ENCODE data around the gene ABCA5. TPM values are rescaled to one million over a fixed set of nuclear protein-coding genes. Genes with fewer than 3 reads are reported as not detected.

The ABCA5 gene
- total RNA-seq, 1 experiment from 2014 or later = 13.3 TPM

DNA sequence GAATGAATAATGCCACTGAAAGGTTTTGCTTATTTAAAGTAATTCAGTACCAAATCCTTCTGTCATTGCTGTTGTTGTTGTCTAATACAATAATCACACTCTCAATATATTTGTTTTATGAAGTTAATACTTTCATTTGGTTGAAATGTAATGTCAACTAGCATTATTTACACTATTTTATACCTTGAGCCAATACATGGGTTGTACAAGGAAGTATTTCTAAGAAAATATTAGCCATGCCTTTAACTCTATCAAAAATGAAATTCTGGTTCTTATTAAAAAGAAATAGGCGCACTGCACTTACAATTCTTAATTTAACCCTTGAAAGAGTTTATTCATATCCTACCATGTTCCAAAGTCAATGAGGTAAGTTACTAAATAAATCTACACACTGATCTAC is 80.7 kb downstream of the ABCA5 start:
- CTCF ChIA-PET = no interaction called here
- no peaks in the 10 kb centered on the region for H3K27me3 ChIP-seq (ENCODE audit: control insufficient read depth, insufficient read depth, low read length)
- POLR2A ChIA-PET = no interaction called here
- in situ Hi-C loops (cut with HindIII; ENCODE audit: low pct_unique_long_range_greater_than_20kb, low sequenced_read_pairs) (no loop called here), intact Hi-C loops (cut with micrococcal nuclease; ENCODE audit: unreplicated experiment) (no loop called here)
- no peak overlapping the region for H3K4me3 ChIP-seq (ENCODE audit: low read depth in 2 of 2, low read length in 2 of 2)
- no peak overlapping the region for H3K27ac ChIP-seq (ENCODE audit: low read length)
- TF ChIP-seq, protein P1, sequence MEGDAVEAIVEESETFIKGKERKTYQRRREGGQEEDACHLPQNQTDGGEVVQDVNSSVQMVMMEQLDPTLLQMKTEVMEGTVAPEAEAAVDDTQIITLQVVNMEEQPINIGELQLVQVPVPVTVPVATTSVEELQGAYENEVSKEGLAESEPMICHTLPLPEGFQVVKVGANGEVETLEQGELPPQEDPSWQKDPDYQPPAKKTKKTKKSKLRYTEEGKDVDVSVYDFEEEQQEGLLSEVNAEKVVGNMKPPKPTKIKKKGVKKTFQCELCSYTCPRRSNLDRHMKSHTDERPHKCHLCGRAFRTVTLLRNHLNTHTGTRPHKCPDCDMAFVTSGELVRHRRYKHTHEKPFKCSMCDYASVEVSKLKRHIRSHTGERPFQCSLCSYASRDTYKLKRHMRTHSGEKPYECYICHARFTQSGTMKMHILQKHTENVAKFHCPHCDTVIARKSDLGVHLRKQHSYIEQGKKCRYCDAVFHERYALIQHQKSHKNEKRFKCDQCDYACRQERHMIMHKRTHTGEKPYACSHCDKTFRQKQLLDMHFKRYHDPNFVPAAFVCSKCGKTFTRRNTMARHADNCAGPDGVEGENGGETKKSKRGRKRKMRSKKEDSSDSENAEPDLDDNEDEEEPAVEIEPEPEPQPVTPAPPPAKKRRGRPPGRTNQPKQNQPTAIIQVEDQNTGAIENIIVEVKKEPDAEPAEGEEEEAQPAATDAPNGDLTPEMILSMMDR (IDR thresholded peaks at IDR 0.05) = no peak
- no peak for TF ChIP-seq REST (IDR thresholded peaks at IDR 0.05; ENCODE audit: insufficient read depth in 1 of 2, low read depth in 2 of 2, low read length in 1 of 2)
- no peak for TF ChIP-seq POLR2AphosphoS5 (IDR thresholded peaks at IDR 0.05; ENCODE audit: low read depth, low read length)
- TF ChIP-seq TCF7L2 (IDR thresholded peaks at IDR 0.05; ENCODE audit: low read depth, low read length) = no peak
- TF ChIP-seq SIN3A (IDR thresholded peaks at IDR 0.05; ENCODE audit: borderline replicate concordance, insufficient read depth, low read depth, low read length) = no peak
- no peaks in the 10 kb centered on the region for H3K9me3 ChIP-seq (ENCODE audit: control insufficient read depth, insufficient read depth, low read depth, low read length)
- BruUV-seq (replicated peaks) = no TSS peak
- no peaks in the 10 kb centered on the region for H3K4me1 ChIP-seq (ENCODE audit: control insufficient read depth, insufficient read depth, low read length)
- ATAC-seq (no peak), DNase-seq (ENCODE audit: low read depth, low spot score) (no peak)
- no peaks in the 10 kb centered on the region for H3K36me3 ChIP-seq (ENCODE audit: control insufficient read depth, insufficient read depth, low read length)

DNA sequence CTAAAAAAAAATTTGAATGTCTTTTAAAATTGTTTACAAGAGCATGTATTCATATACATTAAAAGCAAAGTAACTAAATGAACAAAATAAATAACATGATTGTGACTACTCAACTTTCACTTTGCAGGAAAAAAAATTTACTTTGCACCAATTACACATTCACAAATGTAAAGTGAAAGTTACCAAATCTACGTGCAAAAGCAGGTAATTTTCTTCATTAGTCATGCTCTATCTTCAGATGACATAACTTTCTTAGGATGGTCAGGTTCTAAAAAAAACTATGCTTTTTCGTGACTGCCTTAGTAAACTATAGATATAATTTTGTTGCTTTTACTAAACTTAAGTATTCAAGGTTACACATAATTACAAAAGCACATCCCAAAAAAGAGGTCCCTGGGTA is 81.3 kb downstream of the ABCA5 start:
- in situ Hi-C loops (cut with HindIII; ENCODE audit: low pct_unique_long_range_greater_than_20kb, low sequenced_read_pairs) (no loop called here), intact Hi-C loops (cut with micrococcal nuclease; ENCODE audit: unreplicated experiment) (no loop called here)

More for the DNA sequence above, 81.3 kb downstream of the ABCA5 start:
- ATAC-seq (no peak), DNase-seq (ENCODE audit: low read depth, low spot score) (no peak)
- Histone ChIP-seq H3K27me3 (ENCODE audit: control insufficient read depth, insufficient read depth, low read length) (no peaks in the 10 kb centered on the region), H3K36me3 (ENCODE audit: control insufficient read depth, insufficient read depth, low read length) (no peaks in the 10 kb centered on the region), H3K9me3 (ENCODE audit: control insufficient read depth, insufficient read depth, low read depth, low read length) (no peaks in the 10 kb centered on the region), H3K4me1 (ENCODE audit: control insufficient read depth, insufficient read depth, low read length) (no peaks in the 10 kb centered on the region), H3K4me3 (ENCODE audit: low read depth in 2 of 2, low read length in 2 of 2) (no peak overlapping the region), H3K27ac (ENCODE audit: low read length) (no peak overlapping the region)
- BruUV-seq (replicated peaks) = no TSS peak
- TF ChIP-seq POLR2AphosphoS5 (IDR thresholded peaks at IDR 0.05; ENCODE audit: low read depth, low read length) (no peak), TCF7L2 (IDR thresholded peaks at IDR 0.05; ENCODE audit: low read depth, low read length) (no peak), REST (IDR thresholded peaks at IDR 0.05; ENCODE audit: insufficient read depth in 1 of 2, low read depth in 2 of 2, low read length in 1 of 2) (no peak), SIN3A (IDR thresholded peaks at IDR 0.05; ENCODE audit: borderline replicate concordance, insufficient read depth, low read depth, low read length) (no peak)
- TF ChIP-seq, protein P1 (IDR thresholded peaks at IDR 0.05) = no peak
- ChIA-PET CTCF (no interaction called here), POLR2A (no interaction called here)
